HepG2 (cell line): Measurements from ENCODE around the gene TEX14. TPM values are rescaled to one million over a fixed set of nuclear protein-coding genes. Genes with fewer than 3 reads are reported as not detected.

Experiments used
- BHLHE40 ChIP-seq: IDR thresholded peaks from 2 replicates; pipeline ENCODE4 v1.6.1; 2011; ENCODE audit warnings: low read length, improper control_type of control experiment
- DR1 ChIP-seq: sonication (generic); formaldehyde crosslinking; IDR thresholded peaks from 2 replicates; pipeline ENCODE4 v1.8.0; 2021; ENCODE audit warnings: mild to moderate bottlenecking, missing genetic modification reagents, inconsistent platforms
- ETV5 ChIP-seq: IDR thresholded peaks from 2 replicates; pipeline ENCODE4 v1.6.1; 2018; ENCODE audit warnings: missing biosample characterization, missing genetic modification reagents, inconsistent platforms, borderline replicate concordance
- GATAD2A ChIP-seq: IDR thresholded peaks from 2 replicates; pipeline ENCODE4 v1.6.1; 2016
- NR1H2 ChIP-seq: sonication (generic); formaldehyde crosslinking; IDR thresholded peaks from 2 replicates; pipeline ENCODE4 v1.8.1; 2022; ENCODE audit warnings: low read depth, missing genetic modification reagents, borderline replicate concordance
- PTBP1 ChIP-seq: fragments of 200-400 bp; formaldehyde crosslinking; IDR thresholded peaks from 2 replicates; pipeline ENCODE4 v1.6.1; 2018; ENCODE audit warnings: low read length, low read depth; ENCODE audit not compliant: poor library complexity, severe bottlenecking
- RXRA ChIP-seq: sonication (generic); formaldehyde crosslinking; IDR thresholded peaks from 2 replicates; pipeline ENCODE4 v1.5.1; 2020; ENCODE audit warnings: missing genetic modification reagents
- SOX13 ChIP-seq, 3 experiments: fragments of 450-650 bp in 1 of 3; sonication (generic) in 1 of 3; formaldehyde crosslinking in 1 of 3; IDR thresholded peaks in 2 of 3; conservative IDR thresholded peaks in 1 of 3; 2 replicates each; pipeline versions ENCODE4 v1.5.0 to v1.6.1; 2016 to 2020; ENCODE audit warnings: antibody characterized with exemption in 1 of 3, mild to moderate bottlenecking in 1 of 3, missing compliant biosample characterization in 1 of 3, missing genetic modification reagents in 1 of 3, moderate library complexity in 1 of 3
- TCF7L2 ChIP-seq: IDR thresholded peaks from 2 replicates; pipeline ENCODE4 v1.6.1; 2011; ENCODE audit warnings: mild to moderate bottlenecking, low read depth, low read length, moderate library complexity
- ZFX ChIP-seq: sonication (generic); formaldehyde crosslinking; IDR thresholded peaks from 2 replicates; pipeline ENCODE4 v1.4.0; 2020; ENCODE audit warnings: mild to moderate bottlenecking, low read depth, missing genetic modification reagents, moderate library complexity
- ZNF292 ChIP-seq: sonication (generic); formaldehyde crosslinking; IDR thresholded peaks from 2 replicates; pipeline ENCODE4 v1.8.1; 2022; ENCODE audit warnings: mild to moderate bottlenecking, low read depth, missing genetic modification reagents, borderline replicate concordance
- ZNF451 ChIP-seq: sonication (generic); formaldehyde crosslinking; IDR thresholded peaks from 2 replicates; pipeline ENCODE4 v1.5.0; 2020; ENCODE audit warnings: mild to moderate bottlenecking, missing genetic modification reagents
- ZNF703 ChIP-seq: sonication (generic); formaldehyde crosslinking; IDR thresholded peaks from 2 replicates; pipeline ENCODE4 v1.5.1; 2020; ENCODE audit warnings: missing genetic modification reagents, mild to moderate bottlenecking, moderate library complexity, borderline replicate concordance
- ZSCAN20 ChIP-seq: sonication (generic); formaldehyde crosslinking; IDR thresholded peaks from 2 replicates; pipeline ENCODE4 v1.4.0; 2020; ENCODE audit warnings: missing genetic modification reagents, mild to moderate bottlenecking, borderline replicate concordance
- polyA plus RNA-seq, 8 experiments: library from polyadenylated mRNA; depleted of rRNA in 3 of 8; stranded (reverse) in 7 of 8; unstranded in 1 of 8; fragments of >200 nt; fragmentation: Illumina TruSeq in 4 of 8; extraction: Trizol in 4 of 8; gene quantifications; 2 replicates each; pipeline versions ENCODE4 v1.2.1 to v1.2.3, GENCODE V29; 2011 to 2016; ENCODE audit warnings: low read depth in 4 of 8, missing spikeins in 1 of 8, mixed read lengths in 1 of 8; ENCODE audit not compliant: insufficient read depth in 1 of 8
- total RNA-seq, 5 experiments: library from RNA; depleted of rRNA; stranded (reverse); fragments of >200 nt; fragmentation: Illumina TruSeq; extraction: Trizol; gene quantifications; 2 replicates each; pipeline ENCODE4 v1.2.3, GENCODE V29; 2016; ENCODE audit warnings: low read depth in 1 of 5
- TF ChIP-seq, protein P1 (sequence below), 2 experiments: sonication (generic) in 1 of 2; formaldehyde crosslinking in 1 of 2; IDR thresholded peaks; 2 replicates each; pipeline versions ENCODE4 v1.6.1 to v1.9.0; 2014 to 2022; ENCODE audit warnings: antibody characterized with exemption in 1 of 2, borderline replicate concordance in 1 of 2, inconsistent platforms in 1 of 2, low read depth in 1 of 2, missing genetic modification reagents in 1 of 2
- TF ChIP-seq, protein P2 (sequence below): sonication (generic); formaldehyde crosslinking; IDR thresholded peaks from 2 replicates; pipeline ENCODE4 v1.8.0; 2022; ENCODE audit warnings: low read depth, missing genetic modification reagents
- TF ChIP-seq, protein P3 (sequence below): sonication (generic); formaldehyde crosslinking; IDR thresholded peaks from 2 replicates; pipeline ENCODE4 v1.5.1; 2020; ENCODE audit warnings: missing genetic modification reagents, mild to moderate bottlenecking, borderline replicate concordance

Gene TEX14
- total and polyA plus RNA-seq, 2 of the 13 experiments (the other 11 are each of a cell fraction or from before 2014, with no cell fraction given) = 0.04 to 0.07 TPM

DNA sequence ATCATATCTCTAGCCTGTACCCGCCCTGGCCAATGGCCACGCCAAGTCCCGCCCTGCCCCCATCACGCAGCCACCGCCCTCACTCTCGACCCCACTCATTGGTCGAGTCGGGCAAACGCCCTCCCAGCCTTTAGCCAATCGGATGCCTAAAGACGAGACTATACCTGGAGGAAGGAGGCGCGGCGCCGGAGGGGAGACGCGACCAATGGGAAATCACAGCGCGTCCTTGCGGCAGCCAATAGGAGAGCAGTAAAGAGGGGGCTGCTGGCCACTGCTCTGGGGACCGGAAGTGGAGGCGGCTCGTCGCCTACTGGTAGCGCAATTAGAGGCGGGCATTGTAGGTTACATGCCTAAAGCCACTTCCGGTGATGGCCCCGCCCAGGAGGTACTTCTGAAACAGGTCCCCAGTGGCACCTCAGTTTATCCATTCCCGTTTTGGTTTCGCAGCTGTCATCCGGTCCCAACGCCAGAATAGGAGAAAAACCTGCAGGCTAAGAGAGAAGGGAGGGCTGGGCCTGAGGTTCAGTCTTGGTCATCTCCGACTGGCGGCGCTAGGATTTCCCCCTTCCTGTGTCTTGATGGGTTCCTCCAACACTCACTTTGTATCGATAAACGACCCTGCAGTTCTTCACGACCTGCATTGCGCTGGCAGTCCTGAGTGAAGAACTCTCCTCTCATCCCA, 173.8 kb downstream of the TEX14 start (continued):
- TF ChIP-seq ZNF292 (CRISPR knock-in tag) = no peak
- TF ChIP-seq ETV5 (CRISPR knock-in tag) = peak; percentile 68; the same call in 1 of the 2 replicates
- TF ChIP-seq ZFX (CRISPR knock-in tag) = peak; percentile 64
- TF ChIP-seq GATAD2A (CRISPR knock-in tag) = no peak; the same call in 1 of the 2 replicates
- TF ChIP-seq, protein P1, sequence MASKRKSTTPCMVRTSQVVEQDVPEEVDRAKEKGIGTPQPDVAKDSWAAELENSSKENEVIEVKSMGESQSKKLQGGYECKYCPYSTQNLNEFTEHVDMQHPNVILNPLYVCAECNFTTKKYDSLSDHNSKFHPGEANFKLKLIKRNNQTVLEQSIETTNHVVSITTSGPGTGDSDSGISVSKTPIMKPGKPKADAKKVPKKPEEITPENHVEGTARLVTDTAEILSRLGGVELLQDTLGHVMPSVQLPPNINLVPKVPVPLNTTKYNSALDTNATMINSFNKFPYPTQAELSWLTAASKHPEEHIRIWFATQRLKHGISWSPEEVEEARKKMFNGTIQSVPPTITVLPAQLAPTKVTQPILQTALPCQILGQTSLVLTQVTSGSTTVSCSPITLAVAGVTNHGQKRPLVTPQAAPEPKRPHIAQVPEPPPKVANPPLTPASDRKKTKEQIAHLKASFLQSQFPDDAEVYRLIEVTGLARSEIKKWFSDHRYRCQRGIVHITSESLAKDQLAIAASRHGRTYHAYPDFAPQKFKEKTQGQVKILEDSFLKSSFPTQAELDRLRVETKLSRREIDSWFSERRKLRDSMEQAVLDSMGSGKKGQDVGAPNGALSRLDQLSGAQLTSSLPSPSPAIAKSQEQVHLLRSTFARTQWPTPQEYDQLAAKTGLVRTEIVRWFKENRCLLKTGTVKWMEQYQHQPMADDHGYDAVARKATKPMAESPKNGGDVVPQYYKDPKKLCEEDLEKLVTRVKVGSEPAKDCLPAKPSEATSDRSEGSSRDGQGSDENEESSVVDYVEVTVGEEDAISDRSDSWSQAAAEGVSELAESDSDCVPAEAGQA (IDR thresholded peaks at IDR 0.05; ENCODE audit: low read depth) = peak; percentile 82
- TF ChIP-seq, protein P1 (CRISPR knock-in tag; IDR thresholded peaks at IDR 0.05; ENCODE audit: borderline replicate concordance) = no peak; the same call in 1 of the 2 replicates
- no peak for TF ChIP-seq SOX13 (IDR thresholded peaks at IDR 0.05)
- no peak for TF ChIP-seq SOX13 (CRISPR knock-in tag; conservative IDR thresholded peaks at IDR 0.05 in 1 of 2, IDR thresholded peaks at IDR 0.05 in 1 of 2)
- no peak for TF ChIP-seq TCF7L2
- TF ChIP-seq ZNF451 (CRISPR knock-in tag) = no peak
- no peak for TF ChIP-seq PTBP1
- no peak for TF ChIP-seq ZSCAN20 (CRISPR knock-in tag)
- no peak for TF ChIP-seq BHLHE40
- TF ChIP-seq ZNF703 (CRISPR knock-in tag) = no peak
- TF ChIP-seq, protein P2, sequence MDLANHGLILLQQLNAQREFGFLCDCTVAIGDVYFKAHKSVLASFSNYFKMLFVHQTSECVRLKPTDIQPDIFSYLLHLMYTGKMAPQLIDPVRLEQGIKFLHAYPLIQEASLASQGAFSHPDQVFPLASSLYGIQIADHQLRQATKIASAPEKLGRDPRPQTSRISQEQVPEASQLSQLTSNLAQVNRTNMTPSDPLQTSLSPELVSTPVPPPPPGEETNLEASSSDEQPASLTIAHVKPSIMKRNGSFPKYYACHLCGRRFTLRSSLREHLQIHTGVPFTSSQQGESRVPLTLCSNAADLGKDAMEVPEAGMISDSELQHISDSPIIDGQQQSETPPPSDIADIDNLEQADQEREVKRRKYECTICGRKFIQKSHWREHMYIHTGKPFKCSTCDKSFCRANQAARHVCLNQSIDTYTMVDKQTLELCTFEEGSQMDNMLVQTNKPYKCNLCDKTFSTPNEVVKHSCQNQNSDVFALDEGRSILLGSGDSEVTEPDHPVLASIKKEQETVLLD = no peak
- peak; percentile 68 for TF ChIP-seq DR1 (CRISPR knock-in tag)
- TF ChIP-seq RXRA (CRISPR knock-in tag) = 0 out of 2 replicates have a peak, but pooled peaks have one; percentile 13
- TF ChIP-seq, protein P3, sequence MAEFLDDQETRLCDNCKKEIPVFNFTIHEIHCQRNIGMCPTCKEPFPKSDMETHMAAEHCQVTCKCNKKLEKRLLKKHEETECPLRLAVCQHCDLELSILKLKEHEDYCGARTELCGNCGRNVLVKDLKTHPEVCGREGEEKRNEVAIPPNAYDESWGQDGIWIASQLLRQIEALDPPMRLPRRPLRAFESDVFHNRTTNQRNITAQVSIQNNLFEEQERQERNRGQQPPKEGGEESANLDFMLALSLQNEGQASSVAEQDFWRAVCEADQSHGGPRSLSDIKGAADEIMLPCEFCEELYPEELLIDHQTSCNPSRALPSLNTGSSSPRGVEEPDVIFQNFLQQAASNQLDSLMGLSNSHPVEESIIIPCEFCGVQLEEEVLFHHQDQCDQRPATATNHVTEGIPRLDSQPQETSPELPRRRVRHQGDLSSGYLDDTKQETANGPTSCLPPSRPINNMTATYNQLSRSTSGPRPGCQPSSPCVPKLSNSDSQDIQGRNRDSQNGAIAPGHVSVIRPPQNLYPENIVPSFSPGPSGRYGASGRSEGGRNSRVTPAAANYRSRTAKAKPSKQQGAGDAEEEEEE (CRISPR knock-in tag) = no peak
- peak; percentile 61; the same call in 1 of the 2 replicates for TF ChIP-seq NR1H2 (CRISPR knock-in tag)
